Measurements from ENCODE around the gene PRMT7. TPM values are rescaled to one million over a fixed set of nuclear protein-coding genes. Genes with fewer than 3 reads are reported as not detected.

The PRMT7 gene
- total RNA-seq, 4 donors from 2014 or later = 22.3 to 56.7 (median 35.8) TPM

GRCh38 chr16:68298312-68298711, 12.5 kb upstream of the PRMT7 start:
- DNase-seq (ENCODE audit: low spot score) (no peak), ATAC-seq (ENCODE audit: low FRiP score) (no peak)
- TF ChIP-seq, protein P1, sequence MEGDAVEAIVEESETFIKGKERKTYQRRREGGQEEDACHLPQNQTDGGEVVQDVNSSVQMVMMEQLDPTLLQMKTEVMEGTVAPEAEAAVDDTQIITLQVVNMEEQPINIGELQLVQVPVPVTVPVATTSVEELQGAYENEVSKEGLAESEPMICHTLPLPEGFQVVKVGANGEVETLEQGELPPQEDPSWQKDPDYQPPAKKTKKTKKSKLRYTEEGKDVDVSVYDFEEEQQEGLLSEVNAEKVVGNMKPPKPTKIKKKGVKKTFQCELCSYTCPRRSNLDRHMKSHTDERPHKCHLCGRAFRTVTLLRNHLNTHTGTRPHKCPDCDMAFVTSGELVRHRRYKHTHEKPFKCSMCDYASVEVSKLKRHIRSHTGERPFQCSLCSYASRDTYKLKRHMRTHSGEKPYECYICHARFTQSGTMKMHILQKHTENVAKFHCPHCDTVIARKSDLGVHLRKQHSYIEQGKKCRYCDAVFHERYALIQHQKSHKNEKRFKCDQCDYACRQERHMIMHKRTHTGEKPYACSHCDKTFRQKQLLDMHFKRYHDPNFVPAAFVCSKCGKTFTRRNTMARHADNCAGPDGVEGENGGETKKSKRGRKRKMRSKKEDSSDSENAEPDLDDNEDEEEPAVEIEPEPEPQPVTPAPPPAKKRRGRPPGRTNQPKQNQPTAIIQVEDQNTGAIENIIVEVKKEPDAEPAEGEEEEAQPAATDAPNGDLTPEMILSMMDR (IDR thresholded peaks at IDR 0.05) = no peak

DNA sequence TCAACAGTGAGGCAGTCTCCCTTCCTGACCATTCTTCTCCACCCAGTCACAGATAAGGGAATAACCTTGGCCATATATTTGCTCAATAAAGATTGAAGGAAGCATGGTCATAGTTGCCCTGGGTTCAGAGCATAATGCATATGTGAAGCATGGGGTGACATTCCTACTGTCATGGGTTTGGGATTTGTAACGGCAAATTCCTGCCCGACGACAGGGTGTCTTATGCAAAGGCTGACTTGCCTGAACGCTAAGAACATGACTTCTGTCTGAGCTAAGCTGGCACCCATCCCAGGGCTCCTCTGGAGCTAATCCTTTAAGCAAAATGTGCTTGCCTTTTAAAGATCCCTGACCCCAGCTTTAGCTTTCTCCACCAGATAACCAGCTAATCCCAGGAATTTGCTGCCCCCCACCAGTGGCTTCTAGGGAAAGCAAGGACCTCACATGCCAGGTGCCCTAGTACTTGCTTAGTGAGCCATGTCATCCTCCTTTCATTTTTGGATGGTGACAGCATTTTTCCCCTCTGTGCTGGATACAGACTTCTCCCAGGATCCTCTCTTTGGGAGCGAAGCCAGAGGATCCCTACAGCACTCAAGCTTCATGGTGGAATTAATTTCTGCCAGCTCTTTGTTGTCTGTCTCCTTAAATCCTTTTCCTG, 11.8 kb upstream of the PRMT7 start:
- TF ChIP-seq, protein P1 (IDR thresholded peaks at IDR 0.05) = no peak
- ATAC-seq (ENCODE audit: low FRiP score) (no peak), DNase-seq (ENCODE audit: low spot score) (no peak)

DNA sequence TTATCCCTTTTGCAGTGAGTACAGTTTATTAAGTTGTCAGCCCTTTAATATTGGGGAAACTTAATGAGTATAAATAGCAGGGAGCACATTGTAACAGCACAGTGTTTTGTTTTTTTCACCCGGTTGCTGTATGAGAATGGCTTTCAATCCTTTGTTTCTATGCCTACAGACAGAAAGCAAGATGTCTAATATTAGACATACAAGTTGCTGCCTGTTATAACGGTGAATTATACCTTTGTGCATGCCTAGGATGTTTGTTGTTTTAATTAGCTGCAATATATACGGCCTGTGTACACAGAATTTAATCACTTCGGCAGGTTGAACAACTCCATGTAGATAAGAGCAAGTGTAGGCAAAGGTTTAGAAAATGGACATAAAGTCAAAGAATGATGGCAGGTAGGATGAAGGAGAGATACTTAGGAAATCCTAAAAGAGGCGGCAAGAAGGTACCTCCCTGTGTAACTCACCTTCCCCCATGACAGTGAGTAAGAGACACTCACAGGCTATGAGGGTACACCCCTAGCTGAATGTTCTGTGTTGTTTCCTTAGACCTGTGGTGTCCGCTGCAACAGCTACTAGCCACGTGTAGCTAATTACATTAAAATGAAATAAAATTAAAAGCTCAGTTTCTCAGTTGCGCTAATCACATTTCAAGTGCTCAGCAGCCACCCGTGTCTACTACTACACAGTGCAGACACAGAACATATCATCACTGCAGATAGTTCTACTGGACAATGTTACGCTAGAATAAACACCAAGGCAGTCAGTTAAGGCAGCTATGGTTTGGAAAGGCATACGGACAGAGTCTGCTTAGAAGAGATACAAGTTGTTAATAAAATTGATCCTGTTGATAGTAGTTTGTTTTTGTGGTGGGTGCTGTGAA, 11.0 kb upstream of the PRMT7 start:
- ATAC-seq (ENCODE audit: low FRiP score) = no peak
- TF ChIP-seq, protein P1 (IDR thresholded peaks at IDR 0.05) = no peak
- no peak for DNase-seq (ENCODE audit: low spot score)

- TF ChIP-seq, protein P1 (IDR thresholded peaks at IDR 0.05) = no peak
- ATAC-seq (ENCODE audit: low FRiP score) (no peak), DNase-seq (ENCODE audit: low spot score) (no peak)
Measured at GRCh38 chr16:68300734-68301459, 9.9 kb upstream of the PRMT7 start.

- TF ChIP-seq, protein P1 (IDR thresholded peaks at IDR 0.05) = no peak
- no peak for ATAC-seq (ENCODE audit: low FRiP score)
- no peak for DNase-seq (ENCODE audit: low spot score)
Measured at GRCh38 chr16:68306633-68307032, 4.2 kb upstream of the PRMT7 start.

- TF ChIP-seq, protein P1 (IDR thresholded peaks at IDR 0.05) = no peak
- no peak for ATAC-seq (ENCODE audit: low FRiP score)
- no peak for DNase-seq (ENCODE audit: low spot score)
Measured at GRCh38 chr16:68309799-68310198, 1.0 kb upstream of the PRMT7 start.
